Hematopoietic multipotent progenitor cell (in vitro differentiated cells): Measurements from ENCODE around the gene COX4I1. TPM values are rescaled to one million over a fixed set of nuclear protein-coding genes. Genes with fewer than 3 reads are reported as not detected.
A peak's percentile ranks its signal among the peaks of the same experiment; 100 is the strongest.
"Not testable (repeated sequence)": the region's sequence is repeated elsewhere in the genome, so short reads cannot be mapped to it uniquely, and the experiment has no call there.

ENCODE experiments used
- DNase-seq, 3 donors: peaks; one replicate each; pipeline ENCODE4 v3.0.0-alpha.2; 2011 to 2015; ENCODE audit warnings: low read depth in 2 of 3, low spot score in 2 of 3
- total RNA-seq: library from RNA; depleted of rRNA; stranded (reverse); fragments of >200 nt; gene quantifications from one replicate; pipeline ENCODE4 v1.2.3, GENCODE V29; 2012

The COX4I1 gene
- total RNA-seq, 1 donor = 368 TPM

- DNase-seq = peak; percentile 64 to 79 (median 72)
Observed at GRCh38 chr16:85821390-85822135, 22.1 kb downstream of the COX4I1 start.

GRCh38 chr16:85822145-85822544 lies 22.6 kb downstream of the COX4I1 start:
- no peak for DNase-seq

- DNase-seq = no peak
Observed at GRCh38 chr16:85823328-85823920, 23.9 kb downstream of the COX4I1 start.

DNA sequence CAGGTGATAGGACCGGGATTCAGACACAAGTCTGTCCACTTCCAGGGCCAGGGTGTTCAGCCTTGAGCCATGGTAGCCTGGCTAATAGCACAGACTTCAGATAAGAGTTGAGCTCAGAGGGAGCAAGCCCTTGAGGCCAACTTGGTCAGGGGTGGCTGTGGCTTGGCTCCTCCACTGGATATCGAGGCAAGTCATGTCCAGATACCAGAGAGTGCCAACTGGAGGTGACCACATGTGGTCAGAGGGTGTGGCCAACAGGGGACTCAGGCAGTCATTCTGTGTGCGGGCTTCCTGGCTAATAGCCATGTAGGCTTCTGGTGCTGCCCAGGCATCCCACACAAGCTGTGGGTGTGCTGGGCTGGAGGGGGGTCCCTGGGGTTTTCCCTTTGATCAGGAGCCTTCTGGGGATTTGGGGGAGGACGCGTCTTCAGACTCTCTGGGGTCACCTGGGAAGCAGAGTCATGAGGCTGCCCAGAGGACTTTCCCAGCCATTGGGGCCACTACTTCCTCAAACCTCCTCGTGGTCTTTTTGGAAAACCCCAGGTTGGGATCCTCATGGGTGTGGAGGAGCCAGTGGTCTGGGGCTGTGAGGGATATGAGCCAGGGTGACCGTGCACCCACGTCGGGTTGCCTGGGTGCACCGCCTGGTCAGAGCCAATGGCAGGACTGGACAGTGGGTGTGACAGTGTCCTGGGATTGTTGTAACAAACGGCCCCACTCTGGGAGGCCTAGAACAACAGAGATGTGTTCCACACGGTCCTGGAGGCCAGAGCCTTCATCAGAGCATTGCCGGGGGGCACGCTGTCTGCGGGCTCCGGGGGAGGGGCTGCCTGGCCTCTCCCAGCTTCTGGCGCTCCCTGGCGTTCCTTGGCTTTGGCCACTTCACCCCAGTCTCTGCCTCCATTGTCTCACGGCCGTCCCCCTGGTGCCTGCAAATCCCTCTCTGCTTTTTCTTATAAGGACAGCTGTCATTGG lies 25.0 kb downstream of the COX4I1 start:
- no peak for DNase-seq

- no peak for DNase-seq
Observed at GRCh38 chr16:85825326-85825725, 25.8 kb downstream of the COX4I1 start.

DNA sequence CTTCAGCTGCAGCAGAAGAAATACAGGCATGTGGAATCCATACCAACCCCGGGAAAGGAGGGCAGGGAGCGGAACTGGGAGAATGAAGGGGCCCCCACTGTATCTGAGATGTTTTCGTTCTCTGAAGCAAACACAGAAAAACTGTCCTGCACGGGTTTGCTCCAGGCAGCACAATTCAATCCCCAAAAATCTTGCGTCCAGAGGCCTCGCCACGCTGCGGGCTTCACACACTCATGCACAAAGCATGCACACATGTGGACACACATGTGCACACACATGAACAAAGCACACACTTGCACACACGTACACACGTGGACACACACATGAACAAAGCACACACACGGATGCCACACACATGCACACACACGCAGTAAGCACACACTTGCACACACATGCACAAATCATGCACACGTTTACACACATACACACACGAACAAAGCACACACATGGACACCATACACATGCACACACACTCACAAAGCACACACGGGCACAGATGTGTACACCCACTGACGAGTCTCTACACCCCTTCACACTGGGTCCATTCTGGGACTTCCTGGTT lies 27.3 kb downstream of the COX4I1 start:
- no peak for DNase-seq

GRCh38 chr16:85828166-85828565 lies 28.7 kb downstream of the COX4I1 start:
- no peak for DNase-seq

GRCh38 chr16:85829171-85829719 lies 29.8 kb downstream of the COX4I1 start:
- DNase-seq = no peak

GRCh38 chr16:85829751-85830445 lies 30.4 kb downstream of the COX4I1 start:
- DNase-seq = peak in 2 of 3 donors; percentile 53 to 66

DNA sequence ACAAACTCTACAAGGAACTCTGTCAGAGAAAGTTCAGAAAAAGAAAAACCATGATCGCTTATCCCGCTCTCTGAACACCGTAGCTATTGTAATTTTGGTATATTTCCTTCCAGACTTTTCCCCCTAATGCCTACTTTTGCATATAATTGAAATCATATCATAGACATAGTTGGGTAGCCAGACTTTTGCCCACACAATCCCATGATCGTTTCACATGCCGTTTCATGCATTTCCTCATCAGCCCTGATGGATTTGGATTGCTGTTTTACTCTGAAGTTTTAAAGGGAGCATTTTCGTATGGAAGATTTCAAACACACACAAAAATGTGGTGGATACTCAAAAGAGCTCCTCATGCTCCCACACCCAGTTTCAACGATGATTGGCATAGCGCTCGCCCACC lies 31.3 kb downstream of the COX4I1 start:
- no peak for DNase-seq

GRCh38 chr16:85832570-85833218 lies 33.2 kb downstream of the COX4I1 start:
- no peak for DNase-seq

DNA sequence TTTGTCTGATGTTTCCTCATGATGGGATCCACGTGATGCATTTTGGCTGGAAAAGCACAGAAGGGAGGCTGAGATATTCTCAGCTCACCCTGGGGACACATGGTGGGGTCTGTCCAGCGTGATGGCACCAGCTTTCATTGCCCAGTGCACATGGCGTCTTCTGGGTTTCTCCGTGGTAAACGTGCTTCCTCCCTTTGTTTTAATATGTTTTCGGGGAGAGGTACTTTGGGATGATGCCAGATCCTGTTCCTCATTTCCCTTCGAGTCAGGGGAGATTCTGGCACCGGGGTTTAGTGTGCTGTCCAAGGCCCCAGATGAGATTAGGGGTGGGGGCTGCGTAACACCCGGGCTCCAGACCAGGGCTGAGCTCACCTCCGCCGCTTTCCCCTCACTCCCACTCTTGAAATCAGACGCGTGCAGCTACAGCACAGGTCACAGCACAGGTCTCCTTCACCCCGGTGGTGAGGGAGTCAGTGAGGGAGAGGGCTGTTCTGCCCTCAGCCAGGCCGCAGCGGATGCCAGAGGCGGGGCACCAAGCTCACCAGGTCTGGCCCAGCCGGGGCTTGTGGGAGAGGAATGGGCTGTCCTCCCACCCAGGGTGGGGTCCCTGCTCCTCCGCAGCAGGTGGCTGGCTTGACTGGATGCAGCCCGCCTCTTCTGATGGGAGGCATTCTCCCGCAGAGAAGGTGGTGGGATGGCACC lies 33.9 kb downstream of the COX4I1 start:
- no peak for DNase-seq

DNA sequence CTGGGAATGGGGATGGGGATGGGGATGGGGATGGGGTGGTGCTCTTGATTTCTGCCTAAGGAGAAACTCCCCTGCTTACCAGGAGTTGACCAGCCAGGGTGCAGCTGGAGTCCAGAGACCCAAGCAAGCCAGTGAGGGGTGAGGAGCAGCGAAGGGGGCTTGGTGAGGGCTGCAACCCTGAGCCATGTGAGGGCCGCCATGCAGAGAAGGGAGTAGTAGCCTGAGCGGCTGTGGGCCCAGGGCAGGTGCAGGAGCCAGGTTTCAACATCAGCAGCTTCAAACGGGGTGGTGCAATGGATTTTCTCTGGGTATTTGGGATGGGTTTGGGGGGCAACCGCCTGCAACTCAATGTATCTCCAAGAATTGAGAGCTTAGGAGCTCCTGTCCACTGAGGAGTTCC lies 35.2 kb downstream of the COX4I1 start:
- DNase-seq = no peak

DNA sequence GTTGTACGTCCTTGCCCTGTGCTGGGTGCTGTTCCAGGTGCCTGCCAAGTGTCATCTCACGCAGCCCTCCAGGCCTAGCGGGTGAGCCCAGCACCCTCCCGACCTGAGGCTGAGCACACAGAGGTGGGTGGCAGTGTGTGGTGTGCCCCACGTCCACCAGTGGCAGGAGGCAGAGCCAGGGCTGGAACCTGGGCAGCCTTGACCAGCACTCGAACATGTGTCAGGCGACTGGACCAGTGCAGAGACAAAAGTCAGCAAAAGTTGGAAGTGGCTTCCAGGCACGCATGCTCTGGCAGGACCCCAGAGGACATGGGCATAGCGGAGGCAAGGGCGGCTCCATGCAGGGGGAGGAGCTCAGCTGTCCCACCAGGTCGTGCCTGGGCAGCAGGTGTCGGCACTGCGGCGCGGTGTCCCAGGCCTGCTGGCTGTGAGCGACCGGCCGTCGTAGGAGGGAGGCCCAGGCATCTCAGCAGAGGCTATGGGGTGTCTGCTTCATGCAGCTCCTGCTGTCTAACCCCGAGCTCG lies 35.8 kb downstream of the COX4I1 start:
- no peak for DNase-seq

GRCh38 chr16:85835956-85836705 lies 36.6 kb downstream of the COX4I1 start:
- DNase-seq = no peak

- DNase-seq = no peak
Observed at GRCh38 chr16:85836706-85837582, 37.4 kb downstream of the COX4I1 start.

- DNase-seq = not testable (repeated sequence)
Observed at GRCh38 chr16:85837654-85838053, 38.2 kb downstream of the COX4I1 start.
